ENCODE measurements around the gene RERE.

Gene RERE

DNA sequence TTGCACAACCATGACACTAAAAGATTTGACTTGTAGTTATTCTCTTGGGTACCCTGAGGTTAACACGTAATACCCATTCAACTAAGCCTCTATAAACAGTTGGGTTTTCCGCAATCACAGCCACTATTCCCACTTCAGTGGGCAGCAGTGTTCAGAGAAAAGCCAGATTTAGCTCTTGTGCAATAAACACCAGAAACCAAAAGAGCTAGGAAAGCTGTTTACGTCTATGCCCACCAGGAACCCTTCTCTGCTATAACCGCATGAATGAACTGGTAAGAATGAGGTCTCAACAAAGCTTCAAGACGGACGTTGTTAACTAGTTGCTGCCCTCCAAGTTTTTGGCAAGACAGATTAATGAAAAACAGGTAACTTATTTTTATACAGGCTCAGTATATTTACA is 398.3 kb downstream of the RERE start:
- Histone ChIP-seq H3F3A (ENCODE audit: control insufficient read depth, insufficient read depth) (peaks cover 8% of the 10 kb centered on the region), H3K79me2 (ENCODE audit: control insufficient read depth, low read length) (peaks cover 92% of the 10 kb centered on the region), H4K20me1 (ENCODE audit: control insufficient read depth, insufficient read depth, low read depth, low read length) (peaks cover 10% of the 10 kb centered on the region), H3K9me2 (replicated peaks; ENCODE audit: control insufficient read depth, low read length) (no peaks in the 10 kb centered on the region), H3K27me3 (ENCODE audit: control insufficient read depth, low read length) (no peaks in the 10 kb centered on the region), H3K4me1 (ENCODE audit: control insufficient read depth, low read length) (peaks cover 60% of the 10 kb centered on the region), H3K36me3 (ENCODE audit: control insufficient read depth, low read length) (peaks cover 91% of the 10 kb centered on the region), H3K4me2 (ENCODE audit: low read length) (peak overlapping the region; percentile 96), H3K4me3 (ENCODE audit: low read length) (peak overlapping the region; percentile 87), H3K27ac (ENCODE audit: low read depth, low read length) (no peak overlapping the region), H3K9me3 (ENCODE audit: control insufficient read depth, insufficient read depth, low read length) (no peaks in the 10 kb centered on the region)
- no peak for TF ChIP-seq CTCF (IDR thresholded peaks at IDR 0.05; ENCODE audit: low read depth, low read length, poor library complexity, severe bottlenecking)
- no peak for TF ChIP-seq EZH2phosphoT487 (IDR thresholded peaks at IDR 0.05; ENCODE audit: borderline replicate concordance, low read length)

- Histone ChIP-seq H3K9me3 (ENCODE audit: control insufficient read depth, insufficient read depth, low read length) (no peaks in the 10 kb centered on the region), H3K4me1 (ENCODE audit: control insufficient read depth, low read length) (peaks cover 56% of the 10 kb centered on the region), H3K79me2 (ENCODE audit: control insufficient read depth, low read length) (peaks cover 100% of the 10 kb centered on the region), H3K27ac (ENCODE audit: low read depth, low read length) (no peak overlapping the region; the same call in 1 of the 2 replicates), H3K4me3 (ENCODE audit: low read length) (0 out of 2 replicates have a peak overlapping the region, but pooled peaks have one; percentile 16), H3K9me2 (replicated peaks; ENCODE audit: control insufficient read depth, low read length) (no peaks in the 10 kb centered on the region), H4K20me1 (ENCODE audit: control insufficient read depth, insufficient read depth, low read depth, low read length) (peaks cover 10% of the 10 kb centered on the region), H3K4me2 (ENCODE audit: low read length) (peak overlapping the region; percentile 96), H3K27me3 (ENCODE audit: control insufficient read depth, low read length) (no peaks in the 10 kb centered on the region), H3F3A (ENCODE audit: control insufficient read depth, insufficient read depth) (peaks cover 5% of the 10 kb centered on the region), H3K36me3 (ENCODE audit: control insufficient read depth, low read length) (peaks cover 98% of the 10 kb centered on the region)
- TF ChIP-seq EZH2phosphoT487 (IDR thresholded peaks at IDR 0.05; ENCODE audit: borderline replicate concordance, low read length) (no peak), CTCF (IDR thresholded peaks at IDR 0.05; ENCODE audit: low read depth, low read length, poor library complexity, severe bottlenecking) (no peak)
Measured at GRCh38 chr1:8418301-8418700, 399.1 kb downstream of the RERE start.

DNA sequence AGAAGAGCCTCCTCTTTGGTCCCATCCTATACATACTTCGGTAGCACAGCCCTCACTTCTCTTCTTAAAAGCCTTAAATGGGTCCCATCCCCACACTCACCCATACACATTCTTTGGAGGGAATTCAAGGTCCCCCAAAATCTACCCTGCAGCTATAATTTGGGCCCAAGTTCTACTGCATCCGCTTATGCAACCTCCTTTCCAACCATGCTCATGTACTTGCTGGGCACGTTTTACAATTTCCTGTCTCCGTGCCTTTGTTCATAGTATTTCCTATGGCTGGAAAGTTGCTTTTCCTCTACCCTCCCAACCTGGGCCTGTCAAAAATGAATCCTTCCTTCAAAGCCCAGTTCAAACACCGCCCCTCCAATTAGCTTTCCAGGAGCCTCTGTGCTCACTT is 399.8 kb downstream of the RERE start:
- peaks cover 10% of the 10 kb centered on the region for H4K20me1 ChIP-seq (ENCODE audit: control insufficient read depth, insufficient read depth, low read depth, low read length)
- no peaks in the 10 kb centered on the region for H3K9me2 ChIP-seq (replicated peaks; ENCODE audit: control insufficient read depth, low read length)
- no peaks in the 10 kb centered on the region for H3K27me3 ChIP-seq (ENCODE audit: control insufficient read depth, low read length)
- H3K36me3 ChIP-seq (ENCODE audit: control insufficient read depth, low read length) = peaks cover 96% of the 10 kb centered on the region
- H3K27ac ChIP-seq (ENCODE audit: low read depth, low read length) = no peak overlapping the region; the same call in 1 of the 2 replicates
- TF ChIP-seq CTCF (IDR thresholded peaks at IDR 0.05; ENCODE audit: low read depth, low read length, poor library complexity, severe bottlenecking) (no peak), EZH2phosphoT487 (IDR thresholded peaks at IDR 0.05; ENCODE audit: borderline replicate concordance, low read length) (no peak)
- peaks cover 5% of the 10 kb centered on the region for H3F3A ChIP-seq (ENCODE audit: control insufficient read depth, insufficient read depth)
- H3K4me1 ChIP-seq (ENCODE audit: control insufficient read depth, low read length) = peaks cover 58% of the 10 kb centered on the region
- peak overlapping the region; percentile 96 for H3K4me2 ChIP-seq (ENCODE audit: low read length)
- peak overlapping the region; percentile 16; the same call in 1 of the 2 replicates for H3K4me3 ChIP-seq (ENCODE audit: low read length)
- H3K79me2 ChIP-seq (ENCODE audit: control insufficient read depth, low read length) = peaks cover 100% of the 10 kb centered on the region
- no peaks in the 10 kb centered on the region for H3K9me3 ChIP-seq (ENCODE audit: control insufficient read depth, insufficient read depth, low read length)
